Panc1 (cell line): ENCODE results near the gene SGPP2. TPM values are rescaled to one million over a fixed set of nuclear protein-coding genes. Genes with fewer than 3 reads are reported as not detected.

Source experiments
- ATAC-seq: fragments of 200-7000 bp; cut with Tn5 transposase; 2 replicates; pipeline ENCODE4 v1.9.1; 2020; ENCODE audit warnings: mild to moderate bottlenecking, moderate library complexity
- BruUV-seq: library from RNA; stranded (reverse); fragments of 400-500 nt; replicated peaks from 2 replicates; lab custom pipeline; 2021; lab: Mats Ljungman, UMichigan
- CTCF ChIA-PET: fragments of 300-600 bp; sonication (Branson Sonifier 250); formaldehyde crosslinking; loops from one replicate; lab custom pipeline; 2022; ENCODE audit warnings: antibody characterized with exemption; lab: Charles Lee
- POLR2A ChIA-PET: fragments of 300-600 bp; sonication (Branson Sonifier 250); formaldehyde crosslinking; loops from one replicate; lab custom pipeline; 2022; ENCODE audit warnings: antibody characterized with exemption; lab: Charles Lee
- DNase-seq: peaks from one replicate; pipeline ENCODE4 v3.0.0-alpha.2; 2010; ENCODE audit warnings: low read depth, low spot score
- H3K27ac ChIP-seq: 2 replicates; pipeline ENCODE4 v1.5.1; 2011; ENCODE audit warnings: mild to moderate bottlenecking, low read length, inconsistent platforms
- H3K27me3 ChIP-seq: fragments of 200-500 bp; sonication (Bioruptor generic); 2 replicates; pipeline ENCODE4 v1.6.0; 2014; ENCODE audit warnings: low read length, inconsistent platforms; ENCODE audit not compliant: control insufficient read depth, insufficient read depth
- H3K36me3 ChIP-seq: fragments of 200-500 bp; sonication (Bioruptor generic); 2 replicates; pipeline ENCODE4 v1.5.1; 2014; ENCODE audit warnings: inconsistent platforms, mild to moderate bottlenecking, low read length, moderate library complexity; ENCODE audit not compliant: control insufficient read depth, insufficient read depth
- H3K4me1 ChIP-seq: 2 replicates; pipeline ENCODE4 v1.5.1; 2011; ENCODE audit warnings: inconsistent platforms, mild to moderate bottlenecking, low read length, moderate library complexity; ENCODE audit not compliant: control insufficient read depth, insufficient read depth
- H3K4me3 ChIP-seq, 2 experiments: 2 replicates each; pipeline ENCODE4 v1.5.1; 2011 to 2012; ENCODE audit warnings: low read depth in 2 of 2, low read length in 2 of 2, mild to moderate bottlenecking in 2 of 2, inconsistent platforms in 1 of 2, moderate library complexity in 1 of 2
- H3K9me3 ChIP-seq: fragments of 200-500 bp; sonication (Bioruptor generic); 2 replicates; pipeline ENCODE4 v1.5.1; 2014; ENCODE audit warnings: low read depth, mild to moderate bottlenecking, inconsistent platforms, low read length, moderate library complexity; ENCODE audit not compliant: control insufficient read depth, insufficient read depth
- POLR2AphosphoS5 ChIP-seq: IDR thresholded peaks from 2 replicates; pipeline ENCODE4 v1.6.1; 2012; ENCODE audit warnings: mild to moderate bottlenecking, low read depth, low read length, moderate library complexity
- SIN3A ChIP-seq: IDR thresholded peaks from 2 replicates; pipeline ENCODE4 v1.6.1; 2012; ENCODE audit warnings: low read depth, mild to moderate bottlenecking, low read length, moderate library complexity, borderline replicate concordance; ENCODE audit not compliant: insufficient read depth
- TCF7L2 ChIP-seq: IDR thresholded peaks from 2 replicates; pipeline ENCODE4 v1.6.1; 2011; ENCODE audit warnings: mild to moderate bottlenecking, low read depth, low read length, inconsistent platforms
- in situ Hi-C: cut with HindIII; loops from 2 replicates; pipeline ENCODE4 v1.10.0; 2016; ENCODE audit warnings: low sequenced_read_pairs, low pct_unique_long_range_greater_than_20kb
- intact Hi-C: fragments of 100-400 bp; cut with micrococcal nuclease; formaldehyde crosslinking; loops from one replicate; pipeline ENCODE4 v1.10.0; 2022; ENCODE audit not compliant: unreplicated experiment
- total RNA-seq: library from RNA; stranded (reverse); gene quantifications from one replicate; pipeline ENCODE4 v1.2.1, GENCODE V29; 2021; ENCODE audit not compliant: unreplicated experiment
- TF ChIP-seq, protein P1 (sequence below), 2 experiments: IDR thresholded peaks; 2 replicates each; pipeline ENCODE4 v1.6.1; 2011 to 2012; ENCODE audit warnings: low read depth in 2 of 2, control low read depth in 1 of 2, low read length in 1 of 2, mild to moderate bottlenecking in 1 of 2, moderate library complexity in 1 of 2; ENCODE audit not compliant: insufficient read depth in 1 of 2
- TF ChIP-seq, protein P2 (sequence below): fragments of 450-650 bp; IDR thresholded peaks from 2 replicates; pipeline ENCODE4 v1.5.1; 2017; ENCODE audit warnings: mild to moderate bottlenecking

Gene SGPP2
- total RNA-seq, 1 experiment from 2014 or later = 0.05 TPM

DNA sequence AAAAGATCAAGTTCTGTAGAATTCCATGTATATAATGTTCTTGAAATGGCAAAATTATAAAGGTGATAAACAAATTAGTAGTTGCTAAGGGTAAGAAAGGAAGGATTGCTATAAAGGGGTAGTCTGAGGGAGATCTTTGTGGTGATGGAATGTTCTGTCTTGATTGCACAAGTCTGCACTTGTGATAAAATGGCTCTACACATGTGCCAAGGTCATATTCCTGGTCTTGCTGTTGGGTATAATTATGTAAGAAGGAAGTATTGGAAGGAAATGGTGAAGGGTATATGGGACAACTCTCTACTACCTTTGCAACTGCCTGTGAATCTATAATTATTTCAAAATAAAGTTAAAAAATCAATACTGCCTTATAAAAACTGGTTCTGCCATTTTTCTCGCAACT lies 15.3 kb downstream of the SGPP2 start:
- intact Hi-C loops = no loop called here
- POLR2A ChIA-PET = no interaction called here
- DNase-seq (no peak), ATAC-seq (no peak)
- H3K4me1 ChIP-seq = no peaks in the 10 kb centered on the region
- CTCF ChIA-PET = no interaction called here
- no peaks in the 10 kb centered on the region for H3K9me3 ChIP-seq
- H3K27me3 ChIP-seq = no peaks in the 10 kb centered on the region
- no peak overlapping the region for H3K4me3 ChIP-seq
- TF ChIP-seq, protein P1, sequence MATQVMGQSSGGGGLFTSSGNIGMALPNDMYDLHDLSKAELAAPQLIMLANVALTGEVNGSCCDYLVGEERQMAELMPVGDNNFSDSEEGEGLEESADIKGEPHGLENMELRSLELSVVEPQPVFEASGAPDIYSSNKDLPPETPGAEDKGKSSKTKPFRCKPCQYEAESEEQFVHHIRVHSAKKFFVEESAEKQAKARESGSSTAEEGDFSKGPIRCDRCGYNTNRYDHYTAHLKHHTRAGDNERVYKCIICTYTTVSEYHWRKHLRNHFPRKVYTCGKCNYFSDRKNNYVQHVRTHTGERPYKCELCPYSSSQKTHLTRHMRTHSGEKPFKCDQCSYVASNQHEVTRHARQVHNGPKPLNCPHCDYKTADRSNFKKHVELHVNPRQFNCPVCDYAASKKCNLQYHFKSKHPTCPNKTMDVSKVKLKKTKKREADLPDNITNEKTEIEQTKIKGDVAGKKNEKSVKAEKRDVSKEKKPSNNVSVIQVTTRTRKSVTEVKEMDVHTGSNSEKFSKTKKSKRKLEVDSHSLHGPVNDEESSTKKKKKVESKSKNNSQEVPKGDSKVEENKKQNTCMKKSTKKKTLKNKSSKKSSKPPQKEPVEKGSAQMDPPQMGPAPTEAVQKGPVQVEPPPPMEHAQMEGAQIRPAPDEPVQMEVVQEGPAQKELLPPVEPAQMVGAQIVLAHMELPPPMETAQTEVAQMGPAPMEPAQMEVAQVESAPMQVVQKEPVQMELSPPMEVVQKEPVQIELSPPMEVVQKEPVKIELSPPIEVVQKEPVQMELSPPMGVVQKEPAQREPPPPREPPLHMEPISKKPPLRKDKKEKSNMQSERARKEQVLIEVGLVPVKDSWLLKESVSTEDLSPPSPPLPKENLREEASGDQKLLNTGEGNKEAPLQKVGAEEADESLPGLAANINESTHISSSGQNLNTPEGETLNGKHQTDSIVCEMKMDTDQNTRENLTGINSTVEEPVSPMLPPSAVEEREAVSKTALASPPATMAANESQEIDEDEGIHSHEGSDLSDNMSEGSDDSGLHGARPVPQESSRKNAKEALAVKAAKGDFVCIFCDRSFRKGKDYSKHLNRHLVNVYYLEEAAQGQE (IDR thresholded peaks at IDR 0.05; ENCODE audit: insufficient read depth in 1 of 2, low read depth in 2 of 2, low read length in 1 of 2) = no peak
- TF ChIP-seq SIN3A (no peak), POLR2AphosphoS5 (no peak), TCF7L2 (no peak)
- TF ChIP-seq, protein P2, sequence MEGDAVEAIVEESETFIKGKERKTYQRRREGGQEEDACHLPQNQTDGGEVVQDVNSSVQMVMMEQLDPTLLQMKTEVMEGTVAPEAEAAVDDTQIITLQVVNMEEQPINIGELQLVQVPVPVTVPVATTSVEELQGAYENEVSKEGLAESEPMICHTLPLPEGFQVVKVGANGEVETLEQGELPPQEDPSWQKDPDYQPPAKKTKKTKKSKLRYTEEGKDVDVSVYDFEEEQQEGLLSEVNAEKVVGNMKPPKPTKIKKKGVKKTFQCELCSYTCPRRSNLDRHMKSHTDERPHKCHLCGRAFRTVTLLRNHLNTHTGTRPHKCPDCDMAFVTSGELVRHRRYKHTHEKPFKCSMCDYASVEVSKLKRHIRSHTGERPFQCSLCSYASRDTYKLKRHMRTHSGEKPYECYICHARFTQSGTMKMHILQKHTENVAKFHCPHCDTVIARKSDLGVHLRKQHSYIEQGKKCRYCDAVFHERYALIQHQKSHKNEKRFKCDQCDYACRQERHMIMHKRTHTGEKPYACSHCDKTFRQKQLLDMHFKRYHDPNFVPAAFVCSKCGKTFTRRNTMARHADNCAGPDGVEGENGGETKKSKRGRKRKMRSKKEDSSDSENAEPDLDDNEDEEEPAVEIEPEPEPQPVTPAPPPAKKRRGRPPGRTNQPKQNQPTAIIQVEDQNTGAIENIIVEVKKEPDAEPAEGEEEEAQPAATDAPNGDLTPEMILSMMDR = no peak
- no TSS peak for BruUV-seq
- H3K27ac ChIP-seq = no peak overlapping the region
- no peaks in the 10 kb centered on the region for H3K36me3 ChIP-seq
- in situ Hi-C loops = no loop called here

DNA sequence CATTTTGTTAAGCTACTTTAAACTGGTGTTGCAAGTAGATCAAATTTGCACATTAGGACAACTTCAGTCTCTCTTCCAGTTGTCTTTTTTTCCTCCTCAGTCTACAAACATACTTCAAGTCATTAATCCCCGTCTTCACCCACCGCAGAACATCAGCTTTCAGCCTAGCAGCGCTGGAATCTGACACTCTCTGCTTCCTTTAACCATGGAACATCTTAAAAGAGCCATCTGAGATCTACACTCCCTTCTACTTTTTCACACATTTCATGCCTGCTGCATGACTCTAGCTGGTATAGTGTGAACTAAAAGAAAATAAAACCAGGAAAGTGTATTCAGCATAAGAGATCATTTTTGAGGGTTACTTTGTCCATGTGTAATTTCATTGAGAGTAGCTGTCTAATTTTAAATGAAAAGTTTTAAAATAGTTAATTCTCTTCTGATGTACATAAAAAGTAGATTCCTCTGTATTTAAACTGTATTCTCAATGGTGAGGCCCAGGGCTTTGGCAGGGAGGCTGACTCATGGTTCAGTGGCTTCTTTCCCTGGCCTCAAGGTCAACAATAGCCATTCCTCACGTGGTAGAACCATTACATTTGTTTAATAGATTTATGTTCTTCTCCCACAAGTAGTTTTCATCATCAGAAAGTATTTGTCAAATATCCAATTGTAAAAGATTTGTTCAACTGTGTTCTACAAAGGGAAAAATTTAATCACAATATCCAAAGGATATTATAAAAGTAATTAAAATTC lies 16.5 kb downstream of the SGPP2 start:
- Histone ChIP-seq H3K4me3 (no peak overlapping the region), H3K36me3 (no peaks in the 10 kb centered on the region), H3K4me1 (no peaks in the 10 kb centered on the region), H3K27ac (no peak overlapping the region), H3K27me3 (no peaks in the 10 kb centered on the region), H3K9me3 (no peaks in the 10 kb centered on the region)
- DNase-seq = no peak
- ChIA-PET CTCF (no interaction called here), POLR2A (no interaction called here)
- intact Hi-C loops (no loop called here), in situ Hi-C loops (no loop called here)
- TF ChIP-seq, protein P2 = no peak
- TF ChIP-seq TCF7L2 (no peak), POLR2AphosphoS5 (no peak), SIN3A (no peak)
- TF ChIP-seq, protein P1 (IDR thresholded peaks at IDR 0.05; ENCODE audit: insufficient read depth in 1 of 2, low read depth in 2 of 2, low read length in 1 of 2) = no peak
- ATAC-seq = no peak
- BruUV-seq = no TSS peak
